CD4-positive, CD25-positive, alpha-beta regulatory T cell (primary cell): ENCODE data around the gene CELF2. TPM values are rescaled to one million over a fixed set of nuclear protein-coding genes. Genes with fewer than 3 reads are reported as not detected.
A peak's percentile ranks its signal among the peaks of the same experiment; 100 is the strongest.

Source experiments
- ATAC-seq, 2 donors: fragments of 150-1000 bp; cut with Tn5 transposase; one replicate each; pipeline ENCODE4 v1.10.0; 2021; ENCODE audit warnings: low read depth in 2 of 2, moderate number of reproducible peaks in 2 of 2, moderate library complexity in 1 of 2
- DNase-seq, 3 donors: peaks; one replicate each; pipeline versions ENCODE4 v3.0.0 to v3.0.0-alpha.2; 2012 to 2022; ENCODE audit warnings: mixed read lengths in 1 of 3
- H3K27ac ChIP-seq: one replicate; pipeline ENCODE4 v1.7.0; 2013; ENCODE audit warnings: mild to moderate bottlenecking, low read length; ENCODE audit not compliant: insufficient read depth, poor library complexity, severe bottlenecking
- H3K27me3 ChIP-seq: one replicate; pipeline ENCODE4 v1.7.0; 2013; ENCODE audit warnings: low read length; ENCODE audit not compliant: control insufficient read depth, insufficient read depth
- H3K36me3 ChIP-seq: one replicate; pipeline ENCODE4 v1.7.0; 2013; ENCODE audit warnings: mild to moderate bottlenecking, low read length, moderate library complexity; ENCODE audit not compliant: control insufficient read depth, insufficient read depth
- H3K4me1 ChIP-seq: 2 replicates; pipeline ENCODE4 v1.7.0; 2013; ENCODE audit warnings: mild to moderate bottlenecking, low read length; ENCODE audit not compliant: insufficient read depth, control insufficient read depth, poor library complexity, severe bottlenecking
- H3K4me3 ChIP-seq: one replicate; pipeline ENCODE4 v1.7.0; 2013; ENCODE audit warnings: low read depth, mild to moderate bottlenecking, low read length, moderate library complexity
- H3K9me3 ChIP-seq, 2 experiments: 1 replicate in 1 of 2; 2 replicates in 1 of 2; pipeline ENCODE4 v1.7.0; 2013; ENCODE audit warnings: low read length in 2 of 2, mild to moderate bottlenecking in 1 of 2, moderate library complexity in 1 of 2; ENCODE audit not compliant: control insufficient read depth in 2 of 2
- H3K27ac Mint-ChIP-seq, 3 donors: one replicate each; pipeline ENCODE4 v1.8.0; 2020 to 2022; ENCODE audit warnings: mild to moderate bottlenecking in 3 of 3, mixed read lengths in 3 of 3, moderate library complexity in 2 of 3
- H3K27me3 Mint-ChIP-seq: one replicate; pipeline ENCODE4 v1.8.0; 2022; ENCODE audit warnings: mild to moderate bottlenecking, mixed read lengths
- H3K36me3 Mint-ChIP-seq: one replicate; pipeline ENCODE4 v1.8.0; 2020; ENCODE audit warnings: mixed read lengths
- H3K4me1 Mint-ChIP-seq, 4 donors: one replicate each; pipeline ENCODE4 v1.8.0; 2020 to 2022; ENCODE audit warnings: mixed read lengths in 4 of 4, mild to moderate bottlenecking in 1 of 4
- H3K4me3 Mint-ChIP-seq, 4 donors: one replicate each; pipeline ENCODE4 v1.8.0; 2020 to 2022; ENCODE audit warnings: mild to moderate bottlenecking in 4 of 4, mixed read lengths in 4 of 4, moderate library complexity in 3 of 4
- H3K9me3 Mint-ChIP-seq, 7 donors: one replicate each; pipeline ENCODE4 v1.8.0; 2020 to 2022; ENCODE audit warnings: mixed read lengths in 7 of 7, mild to moderate bottlenecking in 3 of 7, moderate library complexity in 2 of 7
- polyA plus RNA-seq, 4 donors: library from polyadenylated mRNA; unstranded; fragments of 300-500 nt; fragmentation: Illumina TruSeq; gene quantifications; one replicate each; pipeline ENCODE4 v1.2.3, GENCODE V29; 2021
- total RNA-seq: library from RNA; stranded (reverse); gene quantifications from one replicate; pipeline ENCODE4 v1.2.3, GENCODE V29; 2022

Gene CELF2
- total and polyA plus RNA-seq, 5 donors from 2014 or later: 117 to 230 (median 150) TPM

DNA sequence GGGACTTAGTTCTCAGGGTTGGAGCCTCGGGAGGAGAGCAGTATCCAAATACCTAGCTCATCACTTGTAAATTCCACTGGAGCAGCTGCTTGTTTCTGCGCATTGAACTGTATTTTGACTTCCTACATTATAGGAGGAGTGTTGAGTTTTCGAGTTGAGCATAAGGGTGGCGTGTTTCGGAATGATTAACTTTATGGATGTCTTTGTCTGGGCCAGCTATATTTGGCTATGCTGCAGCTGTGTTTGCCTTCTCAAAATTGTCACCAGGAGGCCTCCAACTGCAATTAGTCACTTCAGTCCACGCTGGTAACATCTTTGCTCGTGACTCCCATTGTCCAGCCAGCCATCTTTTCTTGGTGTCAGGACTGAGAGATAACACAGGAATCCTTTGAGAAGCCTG lies 9.1 kb downstream of the CELF2 start:
- Histone ChIP-seq H3K27me3 (peaks cover 17% of the 10 kb centered on the region), H3K4me1 (no peaks in the 10 kb centered on the region), H3K4me3 (no peak overlapping the region), H3K9me3 (no peaks in the 10 kb centered on the region), H3K36me3 (no peaks in the 10 kb centered on the region), H3K27ac (no peak overlapping the region)
- H3K9me3 Mint-ChIP-seq: peaks cover 0 to 3% (median 0%) of the 10 kb centered on the region in 7 donors
- DNase-seq (no peak), ATAC-seq (no peak)
- peaks cover 66% of the 10 kb centered on the region for H3K27me3 Mint-ChIP-seq
- H3K4me1 Mint-ChIP-seq: no peaks in the 10 kb centered on the region
- no peak overlapping the region for H3K4me3 Mint-ChIP-seq
- no peaks in the 10 kb centered on the region for H3K36me3 Mint-ChIP-seq
- H3K27ac Mint-ChIP-seq: no peak overlapping the region

GRCh38 chr10:11034762-11035161 lies 17.1 kb downstream of the CELF2 start:
- DNase-seq: no peak
- Histone ChIP-seq H3K27ac (no peak overlapping the region), H3K4me1 (no peaks in the 10 kb centered on the region), H3K27me3 (peaks cover 6% of the 10 kb centered on the region), H3K9me3 (no peaks in the 10 kb centered on the region), H3K36me3 (no peaks in the 10 kb centered on the region), H3K4me3 (no peak overlapping the region)
- H3K27me3 Mint-ChIP-seq: peaks cover 79% of the 10 kb centered on the region
- H3K9me3 Mint-ChIP-seq: peaks cover 0 to 3% (median 0%) of the 10 kb centered on the region in 7 donors
- no peak overlapping the region for H3K27ac Mint-ChIP-seq
- H3K4me1 Mint-ChIP-seq: no peaks in the 10 kb centered on the region
- ATAC-seq: no peak
- no peak overlapping the region for H3K4me3 Mint-ChIP-seq
- no peaks in the 10 kb centered on the region for H3K36me3 Mint-ChIP-seq

DNA sequence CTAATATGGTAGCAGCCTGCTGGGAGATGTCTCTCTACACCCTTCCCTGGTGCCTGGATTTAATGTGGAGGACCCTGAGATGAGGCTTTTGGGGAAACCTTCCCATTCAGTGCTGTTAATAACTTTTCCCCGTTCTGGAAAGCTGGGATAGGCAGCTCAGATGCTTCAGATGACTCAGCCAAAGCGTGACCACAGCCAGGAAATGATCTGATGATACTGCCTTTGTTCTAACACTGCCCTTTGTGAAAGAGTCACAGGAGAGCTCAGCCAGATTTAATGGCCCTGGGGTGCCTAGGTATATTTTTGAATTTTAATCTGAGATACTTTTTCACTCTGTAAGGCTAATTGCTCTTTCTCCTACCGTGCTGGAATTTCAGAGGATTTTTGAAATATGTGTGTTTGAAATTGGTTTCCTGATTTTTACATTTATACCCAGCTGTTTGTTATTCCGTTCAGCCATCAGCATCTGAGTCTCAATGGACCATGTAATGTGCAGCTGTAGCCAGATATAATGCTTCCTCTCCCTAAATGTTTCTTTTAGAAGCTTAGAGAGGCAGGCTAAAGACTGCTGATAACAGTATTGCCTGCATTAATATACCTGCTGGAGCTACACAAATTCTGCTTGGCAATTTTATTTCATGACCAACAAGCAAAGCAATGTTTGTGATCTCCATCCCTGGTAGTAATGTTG lies 17.8 kb downstream of the CELF2 start:
- no peaks in the 10 kb centered on the region for H3K36me3 Mint-ChIP-seq
- Histone ChIP-seq H3K27ac (no peak overlapping the region), H3K4me3 (no peak overlapping the region), H3K9me3 (no peaks in the 10 kb centered on the region), H3K4me1 (no peaks in the 10 kb centered on the region), H3K36me3 (no peaks in the 10 kb centered on the region), H3K27me3 (peaks cover 8% of the 10 kb centered on the region)
- H3K27ac Mint-ChIP-seq: no peak overlapping the region
- H3K9me3 Mint-ChIP-seq: peaks cover 0 to 3% (median 0%) of the 10 kb centered on the region in 7 donors
- DNase-seq: no peak
- no peaks in the 10 kb centered on the region for H3K4me1 Mint-ChIP-seq
- ATAC-seq: no peak
- H3K27me3 Mint-ChIP-seq: peaks cover 81% of the 10 kb centered on the region
- no peak overlapping the region for H3K4me3 Mint-ChIP-seq

GRCh38 chr10:11036424-11037011 lies 18.8 kb downstream of the CELF2 start:
- H3K36me3 Mint-ChIP-seq: no peaks in the 10 kb centered on the region
- no peaks in the 10 kb centered on the region for H3K4me1 Mint-ChIP-seq
- no peak overlapping the region for H3K4me3 ChIP-seq
- peaks cover 0 to 3% (median 0%) of the 10 kb centered on the region in 7 donors for H3K9me3 Mint-ChIP-seq
- H3K9me3 ChIP-seq: no peaks in the 10 kb centered on the region
- H3K27ac Mint-ChIP-seq: no peak overlapping the region
- peaks cover 73% of the 10 kb centered on the region for H3K27me3 Mint-ChIP-seq
- no peaks in the 10 kb centered on the region for H3K4me1 ChIP-seq
- ATAC-seq (no peak), DNase-seq (no peak)
- no peaks in the 10 kb centered on the region for H3K36me3 ChIP-seq
- H3K27me3 ChIP-seq: peaks cover 12% of the 10 kb centered on the region
- H3K27ac ChIP-seq: no peak overlapping the region
- H3K4me3 Mint-ChIP-seq: no peak overlapping the region

DNA sequence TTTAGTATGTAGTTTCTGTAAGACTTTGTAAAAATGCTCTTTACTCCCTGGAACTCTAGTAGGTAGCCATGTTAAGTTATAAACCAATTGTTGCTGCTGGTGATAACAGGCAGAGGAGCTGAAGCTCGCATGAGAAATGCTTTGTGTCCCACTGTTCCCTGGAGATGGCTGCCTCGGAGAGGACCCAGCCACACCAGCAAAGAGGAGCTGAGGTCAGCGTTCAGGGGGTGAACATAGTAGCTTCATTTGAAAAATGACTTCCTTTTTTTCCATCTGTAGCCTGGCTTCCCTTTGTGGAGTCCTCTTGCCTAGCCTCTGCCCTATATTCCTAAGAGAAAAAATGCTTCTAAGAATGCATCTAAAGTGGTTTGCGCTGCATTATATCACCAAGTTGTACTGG lies 20.3 kb downstream of the CELF2 start:
- H3K4me1 Mint-ChIP-seq: no peaks in the 10 kb centered on the region
- ATAC-seq (no peak), DNase-seq (no peak)
- H3K27ac Mint-ChIP-seq: peak overlapping the region in 1 of 3 donors; percentile 70
- Histone ChIP-seq H3K36me3 (no peaks in the 10 kb centered on the region), H3K27me3 (peaks cover 12% of the 10 kb centered on the region), H3K4me1 (no peaks in the 10 kb centered on the region), H3K4me3 (no peak overlapping the region), H3K9me3 (no peaks in the 10 kb centered on the region), H3K27ac (no peak overlapping the region)
- H3K27me3 Mint-ChIP-seq: peaks cover 74% of the 10 kb centered on the region
- H3K36me3 Mint-ChIP-seq: no peaks in the 10 kb centered on the region
- H3K9me3 Mint-ChIP-seq: peaks cover 0 to 4% (median 0%) of the 10 kb centered on the region in 7 donors
- no peak overlapping the region for H3K4me3 Mint-ChIP-seq

- Histone ChIP-seq H3K9me3 (no peaks in the 10 kb centered on the region), H3K4me1 (no peaks in the 10 kb centered on the region), H3K27me3 (peaks cover 14% of the 10 kb centered on the region), H3K36me3 (no peaks in the 10 kb centered on the region), H3K4me3 (no peak overlapping the region), H3K27ac (no peak overlapping the region)
- H3K9me3 Mint-ChIP-seq: peaks cover 0 to 1% (median 0%) of the 10 kb centered on the region in 7 donors
- H3K27me3 Mint-ChIP-seq: peaks cover 45% of the 10 kb centered on the region
- no peak for DNase-seq
- peak overlapping the region in 1 of 3 donors; percentile 17 for H3K27ac Mint-ChIP-seq
- no peaks in the 10 kb centered on the region for H3K36me3 Mint-ChIP-seq
- H3K4me3 Mint-ChIP-seq: no peak overlapping the region
- H3K4me1 Mint-ChIP-seq: peaks cover 0 to 4% (median 0%) of the 10 kb centered on the region in 4 donors
- ATAC-seq: no peak
These were observed 24.7 kb downstream of the CELF2 start for GRCh38 chr10:11042357-11042756.

DNA sequence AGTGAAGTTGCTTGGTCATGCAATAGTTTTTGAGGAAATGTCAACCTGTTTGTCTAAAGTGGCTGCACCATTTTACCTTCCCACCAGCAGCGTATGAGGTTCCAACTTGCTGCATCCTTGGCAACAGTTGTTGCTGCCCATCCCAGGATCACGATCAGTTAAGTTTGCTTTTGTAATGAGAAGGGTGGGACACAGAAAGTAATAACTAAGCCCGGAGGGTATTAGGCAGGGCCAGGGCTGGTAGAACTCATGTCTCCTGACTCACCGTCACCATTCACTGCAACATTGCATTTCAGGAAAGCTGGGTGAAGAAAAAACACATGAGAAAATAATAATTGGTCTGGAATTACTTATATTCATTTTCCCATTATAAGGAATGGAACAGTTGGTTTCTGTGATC lies 25.4 kb downstream of the CELF2 start:
- ATAC-seq: no peak
- Mint-ChIP-seq H3K27me3 (peaks cover 43% of the 10 kb centered on the region), H3K36me3 (no peaks in the 10 kb centered on the region), H3K4me3 (no peak overlapping the region), H3K4me1 (peaks cover 0 to 4% (median 0%) of the 10 kb centered on the region in 4 donors), H3K27ac (no peak overlapping the region), H3K9me3 (peaks cover 0 to 1% (median 0%) of the 10 kb centered on the region in 7 donors)
- Histone ChIP-seq H3K4me1 (no peaks in the 10 kb centered on the region), H3K4me3 (no peak overlapping the region), H3K27me3 (peaks cover 21% of the 10 kb centered on the region), H3K27ac (no peak overlapping the region), H3K36me3 (no peaks in the 10 kb centered on the region), H3K9me3 (no peaks in the 10 kb centered on the region)
- no peak for DNase-seq
